Right lobe of liver (tissue), 4 donors: ENCODE measurements around the gene MAN2B1.

Experiments used
- CTCF ChIP-seq, 4 donors: fragments of 200-600 bp in 3 of 4; fragments of 450-650 bp in 1 of 4; IDR thresholded peaks; one replicate each; pipeline versions ENCODE4 v1.5.1 to v1.8.0; 2016 to 2022; ENCODE audit warnings: antibody characterized with exemption in 4 of 4, mild to moderate bottlenecking in 2 of 4
- POLR2A ChIP-seq: fragments of 450-650 bp; IDR thresholded peaks from one replicate; pipeline ENCODE4 v1.6.1; 2017; ENCODE audit warnings: antibody characterized with exemption, mild to moderate bottlenecking
- donor health status: DM: no; HTN: no; CAD: no.
- donor health status: DM: no; HTN: no; CAD: no.
- donor health status: DM: no; HTN: yes; CAD: no.

- no peak for TF ChIP-seq CTCF (IDR thresholded peaks at IDR 0.05)
- no peak for TF ChIP-seq POLR2A
Measured at GRCh38 chr19:12641456-12641855, 25.1 kb downstream of the MAN2B1 start.
